Activated CD4-positive, alpha-beta T cell treated with anti-CD3 and anti-CD28 coated beads, Interleukin-2, amount 10 ng/mL, durations not matched to agents 24 days and 14 days (primary cell): Measurements from ENCODE around the gene ATXN2. TPM values are rescaled to one million over a fixed set of nuclear protein-coding genes. Genes with fewer than 3 reads are reported as not detected.
"Not testable (repeated sequence)": the region's sequence is repeated elsewhere in the genome, so short reads cannot be mapped to it uniquely, and the experiment has no call there.

ENCODE experiments used
- DNase-seq: peaks from one replicate; pipeline ENCODE4 v3.0.0; 2022
- H3K27ac Mint-ChIP-seq: one replicate; pipeline ENCODE4 v1.8.0; 2022; ENCODE audit warnings: mild to moderate bottlenecking, mixed read lengths
- H3K27me3 Mint-ChIP-seq: one replicate; pipeline ENCODE4 v1.8.0; 2022; ENCODE audit warnings: mixed read lengths
- H3K36me3 Mint-ChIP-seq: one replicate; pipeline ENCODE4 v1.8.0; 2022; ENCODE audit warnings: low read depth, mild to moderate bottlenecking, mixed read lengths
- H3K4me1 Mint-ChIP-seq: one replicate; pipeline ENCODE4 v1.8.0; 2021; ENCODE audit warnings: mixed read lengths
- H3K4me3 Mint-ChIP-seq: one replicate; pipeline ENCODE4 v1.8.0; 2022; ENCODE audit warnings: mild to moderate bottlenecking, moderate library complexity, mixed read lengths
- H3K9me3 Mint-ChIP-seq: one replicate; pipeline ENCODE4 v1.8.0; 2021; ENCODE audit warnings: mixed read lengths
- intact Hi-C: fragments of 100-400 bp; cut with micrococcal nuclease; formaldehyde crosslinking; loops from one replicate; pipeline ENCODE4 v1.15.1; 2023
- total RNA-seq: library from RNA; stranded (reverse); gene quantifications from 2 replicates; pipeline ENCODE4 v1.2.3, GENCODE V29; 2022

ATXN2 gene
- total RNA-seq, 1 donor from 2014 or later: 53.0 TPM

GRCh38 chr12:111573476-111573875 is 25.6 kb downstream of the ATXN2 start:
- Mint-ChIP-seq H3K4me3 (no peak overlapping the region), H3K9me3 (no peaks in the 10 kb centered on the region), H3K27ac (no peak overlapping the region), H3K4me1 (peaks cover 17% of the 10 kb centered on the region), H3K27me3 (no peaks in the 10 kb centered on the region), H3K36me3 (no peaks in the 10 kb centered on the region)
- DNase-seq: no peak
- intact Hi-C loops: no loop called here

GRCh38 chr12:111570084-111570961 is 28.8 kb downstream of the ATXN2 start:
- Mint-ChIP-seq H3K36me3 (peaks cover 1% of the 10 kb centered on the region), H3K27me3 (no peaks in the 10 kb centered on the region), H3K9me3 (no peaks in the 10 kb centered on the region), H3K27ac (no peak overlapping the region), H3K4me1 (peaks cover 13% of the 10 kb centered on the region), H3K4me3 (no peak overlapping the region)
- intact Hi-C loops: no loop called here
- no peak for DNase-seq

- Mint-ChIP-seq H3K27me3 (no peaks in the 10 kb centered on the region), H3K4me1 (peaks cover 13% of the 10 kb centered on the region), H3K4me3 (no peak overlapping the region), H3K9me3 (no peaks in the 10 kb centered on the region), H3K27ac (no peak overlapping the region), H3K36me3 (peaks cover 3% of the 10 kb centered on the region)
- DNase-seq: no peak
- intact Hi-C loops: no loop called here
These were observed 29.6 kb downstream of the ATXN2 start for GRCh38 chr12:111569363-111570083.

GRCh38 chr12:111560844-111561243 is 38.3 kb downstream of the ATXN2 start:
- H3K27me3 Mint-ChIP-seq, H3K4me1 Mint-ChIP-seq, H3K36me3 Mint-ChIP-seq, intact Hi-C loops, H3K27ac Mint-ChIP-seq, H3K9me3 Mint-ChIP-seq, DNase-seq, H3K4me3 Mint-ChIP-seq: not testable (repeated sequence)

- no peak for DNase-seq
- intact Hi-C loops: no loop called here
- H3K27me3 Mint-ChIP-seq: no peaks in the 10 kb centered on the region
- H3K9me3 Mint-ChIP-seq: peaks cover 3% of the 10 kb centered on the region
- H3K4me3 Mint-ChIP-seq: no peak overlapping the region
- peaks cover 24% of the 10 kb centered on the region for H3K36me3 Mint-ChIP-seq
- no peak overlapping the region for H3K27ac Mint-ChIP-seq
- peaks cover 6% of the 10 kb centered on the region for H3K4me1 Mint-ChIP-seq
These were observed 41.1 kb downstream of the ATXN2 start for GRCh38 chr12:111558107-111558376.

- H3K27ac Mint-ChIP-seq: no peak overlapping the region
- peaks cover 4% of the 10 kb centered on the region for H3K4me1 Mint-ChIP-seq
- peaks cover 24% of the 10 kb centered on the region for H3K36me3 Mint-ChIP-seq
- no peak for DNase-seq
- no peak overlapping the region for H3K4me3 Mint-ChIP-seq
- peaks cover 3% of the 10 kb centered on the region for H3K9me3 Mint-ChIP-seq
- H3K27me3 Mint-ChIP-seq: no peaks in the 10 kb centered on the region
- intact Hi-C loops: no loop called here
These were observed 41.6 kb downstream of the ATXN2 start for GRCh38 chr12:111557271-111558106.

GRCh38 chr12:111556676-111557075 is 42.4 kb downstream of the ATXN2 start:
- no peak overlapping the region for H3K27ac Mint-ChIP-seq
- peaks cover 4% of the 10 kb centered on the region for H3K4me1 Mint-ChIP-seq
- intact Hi-C loops: no loop called here
- H3K27me3 Mint-ChIP-seq: no peaks in the 10 kb centered on the region
- peaks cover 29% of the 10 kb centered on the region for H3K36me3 Mint-ChIP-seq
- DNase-seq: no peak
- H3K4me3 Mint-ChIP-seq: no peak overlapping the region
- peaks cover 3% of the 10 kb centered on the region for H3K9me3 Mint-ChIP-seq

- H3K4me1 Mint-ChIP-seq, H3K9me3 Mint-ChIP-seq, H3K27me3 Mint-ChIP-seq, DNase-seq, intact Hi-C loops, H3K27ac Mint-ChIP-seq, H3K4me3 Mint-ChIP-seq: not testable (repeated sequence)
- H3K36me3 Mint-ChIP-seq: peaks cover 34% of the 10 kb centered on the region
These were observed 43.8 kb downstream of the ATXN2 start for GRCh38 chr12:111555313-111555712.

GRCh38 chr12:111546758-111547383 is 52.2 kb downstream of the ATXN2 start:
- Mint-ChIP-seq H3K4me3 (peak overlapping the region; percentile 47), H3K36me3 (peaks cover 49% of the 10 kb centered on the region), H3K4me1 (peaks cover 20% of the 10 kb centered on the region), H3K27ac (peak overlapping the region; percentile 77), H3K27me3 (no peaks in the 10 kb centered on the region), H3K9me3 (no peaks in the 10 kb centered on the region)
- intact Hi-C loops: loop anchor here (2.0 to 5.0 kb wide), 3 partner anchors 42 to 140 kb away; partner anchors contain the start of genes ATXN2 and SH2B3
- DNase-seq: no peak

- DNase-seq: no peak
- peaks cover 46% of the 10 kb centered on the region for H3K36me3 Mint-ChIP-seq
- intact Hi-C loops: loop anchor here (2.0 to 5.0 kb wide), 3 partner anchors 41 to 139 kb away; partner anchors contain the start of genes ATXN2 and SH2B3
- no peaks in the 10 kb centered on the region for H3K27me3 Mint-ChIP-seq
- peak overlapping the region; percentile 47 for H3K4me3 Mint-ChIP-seq
- peak overlapping the region; percentile 86 for H3K27ac Mint-ChIP-seq
- H3K4me1 Mint-ChIP-seq: peaks cover 20% of the 10 kb centered on the region
- H3K9me3 Mint-ChIP-seq: no peaks in the 10 kb centered on the region
These were observed 52.9 kb downstream of the ATXN2 start for GRCh38 chr12:111546171-111546570.

- intact Hi-C loops: no loop called here
- Mint-ChIP-seq H3K36me3 (peaks cover 42% of the 10 kb centered on the region), H3K4me1 (peaks cover 20% of the 10 kb centered on the region), H3K9me3 (no peaks in the 10 kb centered on the region), H3K27ac (peak overlapping the region; percentile 46), H3K27me3 (no peaks in the 10 kb centered on the region), H3K4me3 (no peak overlapping the region)
- no peak for DNase-seq
These were observed 55.1 kb downstream of the ATXN2 start for GRCh38 chr12:111544032-111544431.

- DNase-seq: no peak
- H3K4me1 Mint-ChIP-seq: peaks cover 5% of the 10 kb centered on the region
- no peak overlapping the region for H3K4me3 Mint-ChIP-seq
- H3K27me3 Mint-ChIP-seq: no peaks in the 10 kb centered on the region
- H3K36me3 Mint-ChIP-seq: peaks cover 25% of the 10 kb centered on the region
- no peaks in the 10 kb centered on the region for H3K9me3 Mint-ChIP-seq
- no peak overlapping the region for H3K27ac Mint-ChIP-seq
- intact Hi-C loops: no loop called here
These were observed 66.4 kb downstream of the ATXN2 start for GRCh38 chr12:111532751-111533150.
